ENCODE results near the gene GPR108.

GPR108 gene

GRCh38 chr19:6700586-6701316 is 36.6 kb downstream of the GPR108 start:
- no peak for DNase-seq

- no peak for DNase-seq
Measured at GRCh38 chr19:6699935-6700334, 37.4 kb downstream of the GPR108 start.

- DNase-seq = no peak
Measured at GRCh38 chr19:6697291-6697690, 40.1 kb downstream of the GPR108 start.

GRCh38 chr19:6696239-6696820 is 41.0 kb downstream of the GPR108 start:
- no peak for DNase-seq

GRCh38 chr19:6694147-6694815 is 43.1 kb downstream of the GPR108 start:
- DNase-seq = no peak

- no peak for DNase-seq
Measured at GRCh38 chr19:6693681-6694080, 43.7 kb downstream of the GPR108 start.

- DNase-seq = no peak
Measured at GRCh38 chr19:6693056-6693471, 44.3 kb downstream of the GPR108 start.

GRCh38 chr19:6692027-6692426 is 45.4 kb downstream of the GPR108 start:
- no peak for DNase-seq

- no peak for DNase-seq
Measured at GRCh38 chr19:6691342-6691741, 46.0 kb downstream of the GPR108 start.

GRCh38 chr19:6690160-6690885 is 47.1 kb downstream of the GPR108 start:
- DNase-seq = no peak

- DNase-seq = no peak
Measured at GRCh38 chr19:6687114-6687513, 50.3 kb downstream of the GPR108 start.

- no peak for DNase-seq
Measured at GRCh38 chr19:6686628-6686975, 50.8 kb downstream of the GPR108 start.

- DNase-seq = no peak
Measured at GRCh38 chr19:6685962-6686627, 51.3 kb downstream of the GPR108 start.

GRCh38 chr19:6685482-6685881 is 51.9 kb downstream of the GPR108 start:
- DNase-seq = no peak

GRCh38 chr19:6683971-6684370 is 53.4 kb downstream of the GPR108 start:
- no peak for DNase-seq

GRCh38 chr19:6682607-6683128 is 54.7 kb downstream of the GPR108 start:
- no peak for DNase-seq

- no peak for DNase-seq
Measured at GRCh38 chr19:6680141-6680540, 57.2 kb downstream of the GPR108 start.
